Bronchial epithelial cell (primary cell): ENCODE data around the gene RANBP9. TPM values are rescaled to one million over a fixed set of nuclear protein-coding genes. Genes with fewer than 3 reads are reported as not detected.

Source experiments
- DNase-seq: peaks from one replicate; pipeline ENCODE4 v3.0.0-alpha.2; 2010; ENCODE audit warnings: low read depth
- FAIRE-seq: peaks from 2 replicates; lab custom pipeline; 2011; peaks lifted over from hg19 to GRCh38; lab: Jason Lieb, UNC
- H3K27me3 ChIP-seq: 2 replicates; pipeline ENCODE4 v1.5.1; 2011; ENCODE audit warnings: low read length; ENCODE audit not compliant: control insufficient read depth, insufficient read depth
- H3K36me3 ChIP-seq: 2 replicates; pipeline ENCODE4 v1.5.1; 2011; ENCODE audit warnings: low read length; ENCODE audit not compliant: control insufficient read depth, insufficient read depth
- H3K4me3 ChIP-seq: 2 replicates; pipeline ENCODE4 v1.5.1; 2011; ENCODE audit warnings: mild to moderate bottlenecking, low read depth, low read length, control low read depth
- total RNA-seq: library from RNA; depleted of rRNA; stranded (reverse); fragments of >200 nt; gene quantifications from 2 replicates; pipeline ENCODE4 v1.2.1, GENCODE V29; 2014
- TF ChIP-seq, protein P1 (sequence below): IDR thresholded peaks from 2 replicates; pipeline ENCODE4 v1.5.1; 2011; ENCODE audit warnings: mild to moderate bottlenecking, moderate library complexity, low read length, control low read depth, inconsistent platforms; ENCODE audit not compliant: insufficient read depth, severe bottlenecking

RANBP9 gene
- total RNA-seq, 1 donor from 2014 or later: 27.4 TPM

DNA sequence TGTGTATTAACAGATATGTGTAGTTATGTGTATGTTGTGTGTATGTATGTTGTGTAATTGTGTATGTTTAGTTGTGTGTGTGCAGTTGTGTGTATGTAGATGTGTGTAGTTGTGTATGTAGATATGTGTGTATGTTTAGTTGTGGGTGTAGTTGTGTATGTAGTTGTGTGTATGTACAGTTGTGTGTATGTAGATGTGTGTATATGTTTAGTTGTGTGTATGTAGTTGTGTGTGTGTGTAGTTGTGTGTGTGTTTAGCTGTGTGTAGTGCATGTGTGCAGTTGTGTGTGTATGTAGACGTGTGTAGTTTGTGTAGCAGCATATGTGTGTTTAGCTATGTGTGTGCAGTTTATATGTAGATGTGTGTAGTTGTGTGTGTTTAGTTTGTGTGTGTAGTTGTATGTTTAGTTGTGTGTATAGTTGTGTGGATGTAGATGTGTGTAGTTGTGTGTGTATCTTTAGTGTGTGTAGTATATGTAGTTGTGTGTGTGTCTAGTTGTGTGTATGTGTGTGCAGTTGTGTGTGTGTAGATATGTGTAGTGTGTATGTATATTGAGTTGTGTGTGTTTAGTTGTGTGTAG is 121.0 kb downstream of the RANBP9 start:
- no peak overlapping the region for H3K4me3 ChIP-seq
- peaks cover 11% of the 10 kb centered on the region for H3K36me3 ChIP-seq
- TF ChIP-seq, protein P1, sequence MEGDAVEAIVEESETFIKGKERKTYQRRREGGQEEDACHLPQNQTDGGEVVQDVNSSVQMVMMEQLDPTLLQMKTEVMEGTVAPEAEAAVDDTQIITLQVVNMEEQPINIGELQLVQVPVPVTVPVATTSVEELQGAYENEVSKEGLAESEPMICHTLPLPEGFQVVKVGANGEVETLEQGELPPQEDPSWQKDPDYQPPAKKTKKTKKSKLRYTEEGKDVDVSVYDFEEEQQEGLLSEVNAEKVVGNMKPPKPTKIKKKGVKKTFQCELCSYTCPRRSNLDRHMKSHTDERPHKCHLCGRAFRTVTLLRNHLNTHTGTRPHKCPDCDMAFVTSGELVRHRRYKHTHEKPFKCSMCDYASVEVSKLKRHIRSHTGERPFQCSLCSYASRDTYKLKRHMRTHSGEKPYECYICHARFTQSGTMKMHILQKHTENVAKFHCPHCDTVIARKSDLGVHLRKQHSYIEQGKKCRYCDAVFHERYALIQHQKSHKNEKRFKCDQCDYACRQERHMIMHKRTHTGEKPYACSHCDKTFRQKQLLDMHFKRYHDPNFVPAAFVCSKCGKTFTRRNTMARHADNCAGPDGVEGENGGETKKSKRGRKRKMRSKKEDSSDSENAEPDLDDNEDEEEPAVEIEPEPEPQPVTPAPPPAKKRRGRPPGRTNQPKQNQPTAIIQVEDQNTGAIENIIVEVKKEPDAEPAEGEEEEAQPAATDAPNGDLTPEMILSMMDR: no peak
- no peak for FAIRE-seq
- no peak for DNase-seq
- no peaks in the 10 kb centered on the region for H3K27me3 ChIP-seq

DNA sequence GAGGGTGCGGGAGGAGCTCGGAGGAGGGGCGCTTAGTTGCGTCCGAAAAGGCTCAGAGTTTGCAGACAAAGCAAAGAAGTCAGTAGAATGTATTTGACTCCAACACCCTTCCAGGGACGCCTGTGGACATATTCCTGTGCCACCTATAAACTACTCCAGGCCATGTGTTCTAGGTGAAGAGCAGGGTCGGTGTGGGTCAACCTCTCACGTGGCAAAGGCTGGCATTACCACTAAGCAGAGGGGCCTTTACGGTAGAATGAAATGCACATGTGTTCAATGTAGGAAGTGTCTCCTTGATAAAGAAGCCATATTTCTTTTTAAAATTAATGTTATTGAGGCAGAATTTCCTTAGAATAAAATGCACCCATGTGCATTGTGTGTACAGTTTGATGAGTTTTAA is 121.8 kb downstream of the RANBP9 start:
- TF ChIP-seq, protein P1: no peak
- Histone ChIP-seq H3K36me3 (peaks cover 9% of the 10 kb centered on the region), H3K27me3 (no peaks in the 10 kb centered on the region), H3K4me3 (no peak overlapping the region)
- DNase-seq (no peak), FAIRE-seq (no peak)

DNA sequence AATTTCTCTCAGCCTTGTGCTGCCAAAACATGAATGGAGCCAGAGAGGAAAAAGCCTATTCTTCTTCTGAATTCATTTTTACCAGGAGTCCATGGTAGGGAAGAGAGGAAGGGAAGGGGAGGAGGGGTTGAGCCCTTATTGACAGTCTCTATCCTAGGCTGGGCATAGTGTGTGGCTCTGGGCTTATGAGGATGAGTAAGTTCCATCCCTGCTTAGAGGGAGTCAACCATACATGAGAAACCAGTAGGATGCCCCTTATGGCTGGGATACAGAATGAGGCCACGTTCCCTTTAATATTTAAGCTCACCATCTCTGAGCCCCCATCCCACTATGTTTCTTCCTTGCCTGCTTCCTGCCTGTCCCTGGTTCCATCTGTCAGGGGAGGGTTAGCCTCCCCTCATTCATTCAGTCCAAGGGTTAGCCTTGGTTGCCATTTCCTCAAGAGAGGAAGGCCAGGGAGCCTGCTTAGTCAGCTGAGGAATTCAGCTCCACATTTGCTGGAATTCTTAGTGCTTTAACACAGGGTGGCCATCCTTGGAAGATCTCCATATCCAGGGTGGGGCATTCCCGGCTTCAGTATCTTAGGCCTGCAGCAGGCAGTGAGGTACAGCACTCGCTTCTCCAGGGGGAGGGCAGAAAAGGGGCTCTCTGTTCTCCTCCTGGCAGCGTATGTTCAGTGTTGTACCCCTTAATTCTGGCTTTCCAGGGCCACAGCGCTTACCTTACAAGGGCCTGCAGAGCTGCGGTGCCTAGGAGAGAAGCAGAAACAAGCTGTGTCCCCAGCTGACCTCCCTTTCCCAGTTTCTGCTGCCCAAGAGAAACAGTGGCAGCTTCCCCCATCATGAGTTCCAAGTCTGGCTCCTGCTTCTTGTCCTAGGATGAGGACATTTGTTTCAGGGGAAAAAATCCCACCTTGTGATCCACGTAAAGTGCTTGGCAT is 124.8 kb downstream of the RANBP9 start:
- no peaks in the 10 kb centered on the region for H3K27me3 ChIP-seq
- H3K4me3 ChIP-seq: no peak overlapping the region
- TF ChIP-seq, protein P1: no peak
- peaks cover 8% of the 10 kb centered on the region for H3K36me3 ChIP-seq
- DNase-seq: no peak
- FAIRE-seq: no peak

DNA sequence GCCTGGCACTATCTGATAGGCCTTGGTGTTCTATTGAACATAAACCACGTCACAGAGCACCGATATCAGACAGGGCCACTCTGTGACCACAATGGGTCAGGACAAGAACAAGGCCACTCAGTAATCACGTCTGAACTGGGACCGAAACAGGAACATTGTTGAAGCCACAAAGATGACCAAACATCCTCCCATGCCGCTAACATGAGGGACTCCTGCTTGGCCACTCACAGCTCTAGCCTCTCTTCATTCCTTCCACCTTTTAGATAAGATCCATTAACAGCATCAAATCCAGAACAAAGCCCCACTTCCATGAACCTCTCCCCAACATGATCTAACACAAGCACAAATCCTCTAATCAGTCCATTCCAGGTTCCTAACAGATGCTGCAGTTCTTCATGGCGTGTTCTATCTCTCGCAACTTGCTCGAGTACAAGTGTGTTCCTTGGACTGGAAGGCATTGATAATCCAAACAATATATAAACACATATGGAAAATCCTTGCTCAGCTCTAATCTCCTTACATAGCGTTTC is 129.9 kb downstream of the RANBP9 start:
- Histone ChIP-seq H3K4me3 (no peak overlapping the region), H3K27me3 (no peaks in the 10 kb centered on the region), H3K36me3 (peaks cover 2% of the 10 kb centered on the region)
- FAIRE-seq (no peak), DNase-seq (no peak)
- TF ChIP-seq, protein P1: no peak

DNA sequence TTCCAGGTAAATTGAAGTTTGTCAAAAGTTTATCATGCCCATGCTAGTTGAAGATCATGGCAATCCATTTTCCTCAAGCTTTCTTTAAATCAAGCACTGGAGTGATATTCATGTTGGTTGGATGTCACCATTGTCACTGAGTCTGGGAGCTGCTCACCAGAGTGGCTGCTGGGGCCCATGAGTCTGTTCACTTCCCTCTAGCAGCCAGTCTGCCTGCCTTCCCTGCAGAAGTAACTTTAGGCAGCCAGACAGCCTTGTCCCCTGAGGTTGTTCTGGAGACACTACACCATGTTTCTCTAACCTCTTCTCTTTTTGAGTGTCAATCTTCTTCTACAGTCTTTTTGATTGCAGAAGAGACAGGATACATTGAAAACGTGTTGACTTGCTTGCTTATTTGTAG is 131.7 kb downstream of the RANBP9 start:
- no peak for DNase-seq
- Histone ChIP-seq H3K27me3 (no peaks in the 10 kb centered on the region), H3K36me3 (peaks cover 2% of the 10 kb centered on the region), H3K4me3 (no peak overlapping the region)
- no peak for FAIRE-seq
- TF ChIP-seq, protein P1: no peak
